ENCODE results near the gene HTT. TPM values are rescaled to one million over a fixed set of nuclear protein-coding genes. Genes with fewer than 3 reads are reported as not detected.

The HTT gene
- total and polyA plus RNA-seq, 2 of the 8 experiments (the other 6 are each of a cell fraction or from before 2014, with no cell fraction given) = 24.0 to 71.0 TPM

- no peak for TF ChIP-seq TBP (IDR thresholded peaks at IDR 0.05; ENCODE audit: low read depth, low read length)
These were observed 196.7 kb downstream of the HTT start (continued) for GRCh38 chr4:3271131-3271530.
